SK-N-MC (cell line): Measurements from ENCODE around the gene PTPRM.

Experiments
- EZH2 ChIP-seq: fragments of 200-600 bp; sonication (generic); IDR thresholded peaks from one replicate; pipeline ENCODE4 v1.6.1; 2017; ENCODE audit warnings: antibody characterized with exemption
- FOXP2 ChIP-seq: optimal IDR thresholded peaks from 2 replicates; pipeline ENCODE3; 2011; ENCODE audit warnings: mild to moderate bottlenecking, moderate library complexity; ENCODE audit not compliant: insufficient read depth; ENCODE audit errors: extremely low read length, control extremely low read depth
- POLR2AphosphoS5 ChIP-seq: IDR thresholded peaks from 2 replicates; pipeline ENCODE4 v1.6.1; 2012; ENCODE audit warnings: mild to moderate bottlenecking, low read depth, low read length, borderline replicate concordance

- TF ChIP-seq EZH2 (no peak), POLR2AphosphoS5 (no peak), FOXP2 (no peak)
These were observed 723.8 kb downstream of the PTPRM start for GRCh38 chr18:8290913-8291312.
